Measurements from ENCODE around the gene S100A5.
"Not testable (repeated sequence)": the region's sequence is repeated elsewhere in the genome, so short reads cannot be mapped to it uniquely, and the experiment has no call there.

DNA sequence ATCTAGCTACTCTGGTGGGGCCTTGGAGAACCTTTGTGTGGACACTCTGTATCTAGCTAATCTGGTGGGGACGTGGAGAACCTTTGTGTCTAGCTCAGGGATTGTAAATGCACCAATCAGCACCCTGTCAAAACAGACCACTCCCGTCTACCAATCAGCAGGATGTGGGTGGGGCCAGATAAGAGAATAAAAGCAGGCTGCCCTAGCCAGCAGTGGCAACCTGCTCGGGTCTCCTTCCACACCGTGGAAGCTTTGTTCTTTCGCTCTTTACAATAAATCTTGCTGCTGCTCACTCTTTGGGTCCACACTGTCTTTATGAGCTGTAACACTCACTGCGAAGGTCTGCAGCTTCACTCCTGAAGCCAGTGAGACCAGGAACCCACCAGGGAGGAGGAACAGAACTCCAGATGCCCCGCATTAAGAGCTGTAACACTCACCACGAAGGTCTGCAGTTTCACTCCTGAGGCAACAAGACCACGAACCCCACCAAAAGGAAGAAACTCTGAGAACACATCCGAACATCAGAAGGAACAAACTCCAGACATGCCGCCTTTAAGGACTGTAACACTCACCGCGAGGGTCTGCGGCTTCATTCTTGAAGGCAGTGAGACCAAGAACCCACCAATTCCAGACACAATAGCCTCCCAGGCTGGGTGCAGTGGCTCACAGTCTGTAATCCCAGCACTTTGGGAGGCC, 18.2 kb downstream of the S100A5 start:
- not testable (repeated sequence) for TF ChIP-seq CTCF, POLR2AphosphoS5, POLR2A (IDR thresholded peaks at IDR 0.05)

All from breast epithelium (tissue), 3 donors.